ENCODE measurements around the gene EIF4EBP2. TPM values are rescaled to one million over a fixed set of nuclear protein-coding genes. Genes with fewer than 3 reads are reported as not detected.

Gene EIF4EBP2
- total RNA-seq, 1 donor from 2014 or later, result 33.0 TPM

DNA sequence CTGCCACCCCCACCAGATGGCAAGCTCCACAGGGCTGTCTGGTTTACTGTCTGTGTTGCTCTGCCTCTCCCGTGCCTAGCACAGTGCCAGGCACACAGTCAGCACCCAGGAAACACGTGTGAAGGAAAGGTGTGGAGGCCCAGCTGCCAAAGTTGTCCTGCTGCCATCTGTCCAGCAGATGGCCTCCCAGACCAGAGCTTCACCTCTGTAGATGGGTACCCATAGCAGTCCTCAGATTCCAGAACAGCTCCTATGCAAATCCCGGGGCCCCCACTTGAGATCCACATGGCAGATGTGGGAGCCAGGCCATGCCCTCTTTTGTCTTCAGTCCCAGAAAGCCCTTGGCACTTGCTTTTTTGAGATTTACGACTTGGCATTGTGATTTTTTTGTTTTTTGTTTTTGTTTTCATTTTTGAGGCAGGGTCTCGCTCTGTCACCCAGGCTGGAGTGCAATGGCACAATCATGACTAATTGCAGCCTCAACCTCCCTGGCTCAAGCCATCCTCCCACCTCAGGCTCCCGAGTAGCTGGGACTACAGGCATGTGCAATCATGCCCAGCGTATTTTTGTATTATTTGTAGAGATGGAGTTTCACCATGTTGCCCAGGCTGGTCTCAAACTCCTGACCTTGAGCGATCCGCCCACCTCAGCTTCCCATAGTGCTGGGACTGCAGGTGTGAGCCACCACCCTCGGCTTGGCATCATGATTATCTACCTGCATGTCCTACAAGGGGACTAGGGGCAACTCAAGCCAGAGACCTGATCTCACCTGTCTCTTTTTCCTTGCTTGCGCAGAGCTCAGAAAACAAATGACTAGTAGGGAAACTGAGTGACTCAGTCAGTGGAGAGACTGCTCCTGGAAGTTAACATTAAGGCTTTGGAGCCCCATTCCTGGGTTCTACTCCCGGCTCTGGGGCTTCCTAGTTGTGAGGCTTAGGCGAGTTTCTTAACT, 57.7 kb downstream of the EIF4EBP2 start:
- ATAC-seq, result peak; percentile 68

DNA sequence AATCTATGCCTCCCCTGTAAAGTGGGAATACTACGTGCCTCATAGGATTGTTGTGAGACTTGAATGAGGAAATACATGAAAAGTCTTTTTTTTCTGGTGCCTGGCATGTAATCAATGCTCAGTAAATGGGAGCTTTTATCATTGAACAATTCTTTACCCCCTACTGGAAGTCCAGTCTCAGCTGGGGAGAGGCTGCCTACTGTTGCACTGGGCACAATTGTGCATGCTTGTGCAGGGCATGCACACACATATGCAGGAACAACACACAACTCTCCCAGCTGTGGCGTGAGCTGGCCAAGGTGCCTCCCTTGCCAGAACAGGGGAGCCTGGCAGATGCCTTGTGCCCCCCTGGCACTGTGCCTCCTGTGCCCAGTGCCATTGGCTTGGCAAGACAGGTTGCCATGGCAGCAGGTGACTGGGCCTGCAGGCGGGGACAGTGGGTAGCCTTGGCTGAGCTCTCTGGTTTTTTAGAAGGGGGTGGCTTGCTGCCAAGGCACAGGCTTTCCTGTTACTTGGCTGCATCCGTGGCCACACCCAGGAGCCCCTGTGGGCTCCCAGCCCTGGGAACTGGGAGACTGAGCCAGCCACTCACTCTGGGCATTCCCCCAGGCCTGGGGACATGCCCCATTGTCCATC, 58.5 kb downstream of the EIF4EBP2 start:
- peak; percentile 59 for ATAC-seq

DNA sequence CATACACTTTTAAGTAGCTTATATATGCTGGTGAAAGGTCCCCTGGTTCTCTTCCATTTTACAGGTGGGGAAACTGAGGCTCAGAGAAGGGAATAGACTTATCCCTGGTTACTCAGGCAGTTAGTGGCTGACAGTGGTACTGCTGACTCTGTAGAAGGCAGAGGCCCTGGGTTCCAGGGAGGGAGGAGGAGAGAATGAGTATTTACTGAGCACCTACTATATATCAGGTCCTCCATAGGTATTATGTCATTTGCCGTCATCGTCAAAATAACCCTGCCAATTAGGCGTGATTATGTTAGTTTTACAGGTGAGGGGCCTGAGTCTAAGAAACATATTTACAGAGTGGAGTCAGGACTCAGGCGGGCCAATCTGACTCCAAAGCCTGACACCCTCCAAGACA, 61.3 kb downstream of the EIF4EBP2 start:
- ATAC-seq, result no peak

DNA sequence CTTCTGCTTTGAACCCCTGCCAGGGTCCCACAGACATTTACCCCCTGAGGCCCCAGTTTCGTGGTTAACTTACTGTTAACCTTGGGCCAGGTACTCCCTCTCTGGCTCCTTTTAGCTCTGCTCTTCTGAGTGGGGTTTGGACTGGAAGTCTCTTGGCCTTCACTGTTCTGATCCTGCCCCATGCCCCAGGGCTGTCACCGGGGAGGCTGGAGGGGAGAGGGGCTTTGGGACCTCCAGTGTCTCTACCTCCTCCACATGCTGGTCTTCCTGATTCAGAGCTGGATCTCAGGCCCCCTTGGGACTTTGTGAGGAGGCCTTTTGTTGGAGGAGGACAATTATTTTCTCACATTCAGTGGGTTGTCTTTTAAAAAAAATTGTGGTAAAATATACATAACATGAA, 61.9 kb downstream of the EIF4EBP2 start:
- no peak for ATAC-seq

DNA sequence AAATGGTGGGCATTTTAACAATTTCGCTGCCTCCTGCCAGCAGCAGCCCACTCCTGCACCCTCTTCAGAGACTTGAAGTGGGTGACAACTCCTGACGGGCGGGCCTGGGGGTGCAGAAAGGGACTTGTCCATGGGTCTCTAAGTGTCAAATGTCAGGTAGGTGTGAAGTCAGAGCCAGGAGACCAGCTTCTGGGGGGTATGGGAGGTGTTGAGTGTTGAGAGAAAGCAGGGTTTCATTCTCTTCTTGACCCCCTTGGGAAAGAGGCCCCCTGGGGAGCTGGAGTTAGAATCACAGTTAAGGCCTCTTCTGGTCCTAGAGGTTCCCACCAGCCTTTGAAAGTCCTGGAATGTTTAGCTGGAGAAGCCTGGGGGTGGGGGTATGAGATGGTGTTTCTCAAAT, 63.0 kb downstream of the EIF4EBP2 start:
- no peak for ATAC-seq

DNA sequence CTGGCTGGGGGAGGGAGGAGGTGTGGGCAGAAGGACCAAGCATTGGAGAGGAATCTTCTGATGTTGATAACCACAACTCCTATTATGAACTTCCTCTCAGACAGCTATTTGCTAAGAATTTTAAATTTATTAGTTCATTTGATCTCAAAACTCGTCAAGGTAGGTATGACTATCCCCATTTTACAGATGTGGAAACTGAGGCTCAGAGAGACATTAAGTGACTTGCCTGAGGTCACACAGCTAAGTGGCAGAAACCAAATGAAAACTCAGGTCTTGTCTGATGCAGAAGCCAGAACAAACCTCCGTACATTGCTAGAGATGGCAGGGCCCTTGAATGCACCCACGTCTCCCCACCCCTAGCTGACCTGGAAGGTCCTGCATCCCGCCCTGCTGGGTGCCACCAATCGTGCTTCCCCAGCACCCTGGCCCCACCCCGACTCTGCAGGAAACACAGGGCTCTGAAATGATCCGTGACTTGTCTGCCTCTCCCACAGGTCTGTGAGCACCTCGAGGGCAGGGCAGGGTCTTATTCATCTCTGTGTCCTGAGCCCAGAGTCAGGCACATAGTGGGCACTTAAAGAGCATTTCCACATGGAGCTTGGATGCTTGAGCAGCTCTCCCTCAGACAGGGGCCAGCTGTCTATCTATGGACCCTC, 69.0 kb downstream of the EIF4EBP2 start:
- peak; percentile 61 for ATAC-seq

DNA sequence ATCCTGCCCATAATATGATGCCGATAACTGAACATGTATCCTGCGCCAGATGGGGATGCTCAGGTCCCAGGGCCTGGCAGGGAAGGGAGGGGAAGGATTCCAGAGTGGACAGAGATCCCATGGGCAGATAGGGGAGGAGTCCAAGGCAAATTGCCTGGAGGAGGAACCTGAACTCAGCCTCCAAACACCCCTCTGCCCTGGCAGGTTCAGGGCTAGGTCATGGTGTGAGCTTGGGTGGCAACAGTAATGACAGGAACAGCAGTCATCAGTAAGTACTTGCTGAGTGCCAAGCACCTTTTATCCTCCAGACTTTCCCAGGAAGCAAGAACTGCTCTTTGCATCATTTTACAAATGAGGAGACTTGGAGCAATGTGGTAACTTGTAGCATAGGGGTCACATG, 70.8 kb downstream of the EIF4EBP2 start:
- ATAC-seq, result peak; percentile 54

DNA sequence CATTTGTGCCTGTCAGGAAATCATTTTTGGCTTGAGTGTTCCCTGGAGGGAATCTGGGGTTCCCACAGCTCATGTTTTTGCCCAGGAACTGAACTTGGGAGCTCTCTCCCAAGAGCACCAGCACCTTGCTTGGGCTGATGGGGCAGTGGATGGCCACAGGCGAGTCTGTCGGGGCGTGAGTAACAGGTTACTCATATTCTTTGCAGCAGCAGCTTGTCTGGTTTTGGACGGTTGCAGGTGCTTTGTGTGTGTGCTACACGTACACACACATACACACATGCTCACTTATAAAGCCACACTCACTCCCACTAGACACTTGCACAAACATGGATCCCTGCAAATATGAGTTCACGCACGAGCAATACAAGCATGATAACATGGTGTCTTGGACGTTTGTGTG, 71.7 kb downstream of the EIF4EBP2 start:
- peak; percentile 68 for ATAC-seq

DNA sequence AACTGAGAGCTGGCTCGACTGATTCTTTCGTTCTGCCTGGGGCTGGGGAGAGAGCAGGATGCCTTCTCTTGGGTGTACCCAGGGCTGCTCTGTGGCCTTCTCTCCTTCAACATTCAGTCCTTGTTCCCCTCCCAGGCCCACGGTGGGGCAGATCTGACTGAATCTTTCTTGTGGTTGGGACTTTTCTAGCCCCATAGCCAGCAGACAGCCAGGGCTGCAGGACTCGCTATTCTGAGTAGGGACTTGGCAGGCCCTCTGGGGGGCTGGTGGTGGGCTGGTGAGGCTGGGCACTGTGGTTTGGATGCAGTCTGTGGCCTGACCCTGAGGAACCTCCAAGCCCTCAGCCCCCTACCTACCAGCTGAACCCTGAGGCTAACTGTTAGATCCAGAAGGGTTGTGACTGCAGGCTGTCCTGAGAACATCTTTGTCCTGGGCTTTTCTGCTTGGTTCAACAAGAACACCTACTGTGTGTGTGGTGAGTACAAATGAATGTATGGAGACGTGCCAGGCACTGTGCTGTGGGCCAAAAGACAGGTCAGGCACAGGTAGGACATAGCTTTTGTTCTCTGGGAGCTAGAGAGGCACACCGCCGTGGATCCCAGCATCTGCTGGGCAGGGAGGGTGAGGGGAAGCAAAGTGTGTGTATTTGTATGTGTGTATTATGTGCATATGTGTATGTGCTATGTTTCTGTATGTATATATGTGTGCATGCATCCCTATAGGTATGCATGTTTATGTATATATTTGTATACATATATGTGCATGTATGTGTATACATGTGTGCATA, 72.5 kb downstream of the EIF4EBP2 start:
- ATAC-seq, result no peak

DNA sequence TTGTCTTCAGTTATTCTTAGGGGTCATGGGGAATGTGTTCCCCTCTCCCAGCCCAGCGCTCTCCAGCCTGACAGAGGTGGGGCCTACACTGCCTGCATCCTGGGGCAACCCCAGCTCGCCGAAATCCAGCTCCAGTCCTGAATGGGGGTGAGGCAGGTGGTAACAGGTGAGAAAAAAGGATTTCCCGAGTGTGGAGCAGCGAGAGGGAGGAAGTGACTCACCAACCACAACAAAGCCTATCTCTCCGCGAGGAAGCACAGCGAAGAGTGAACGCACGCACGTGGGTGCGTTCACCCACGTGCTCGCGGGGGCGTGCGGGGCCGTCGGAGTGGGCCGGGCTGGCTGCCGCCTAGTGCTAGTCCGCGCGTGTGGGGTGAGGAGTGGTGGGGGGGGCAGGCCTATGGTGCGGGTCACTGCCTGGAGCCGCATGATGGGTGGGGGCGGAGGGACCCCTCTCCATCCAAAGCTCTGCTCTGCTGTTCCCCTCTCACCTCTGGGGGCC, 73.8 kb downstream of the EIF4EBP2 start:
- peak; percentile 71 for ATAC-seq

Other genes with a start within 250 kb of the EIF4EBP2 start
- 67.6 TPM for gene SAR1A, start 233.6 kb upstream of the EIF4EBP2 start, total RNA-seq
- gene PPA1, start 170.7 kb upstream of the EIF4EBP2 start, total RNA-seq, result 158 TPM
- gene NPFFR1, start 120.1 kb upstream of the EIF4EBP2 start, total RNA-seq, result 0.04 TPM
- gene LRRC20, start 21.5 kb upstream of the EIF4EBP2 start, total RNA-seq, result 7.5 TPM
- 0.48 TPM for gene NODAL, start 37.5 kb downstream of the EIF4EBP2 start, total RNA-seq
- 4.6 TPM for gene PALD1, start 74.6 kb downstream of the EIF4EBP2 start, total RNA-seq
- gene PRF1, start 198.6 kb downstream of the EIF4EBP2 start, total RNA-seq, result 0.28 TPM

Measured in esophagus mucosa (tissue), 1 donor.